ENCODE measurements around the gene GPC6. TPM values are rescaled to one million over a fixed set of nuclear protein-coding genes. Genes with fewer than 3 reads are reported as not detected.

The GPC6 gene
- total RNA-seq, 4 donors from 2014 or later = 2.7 to 5.7 (median 4.4) TPM

GRCh38 chr13:94168783-94169453, 942.3 kb downstream of the GPC6 start:
- H3K36me3 ChIP-seq = no peaks in the 10 kb centered on the region
- no peak overlapping the region for H3K4me3 ChIP-seq
- no peak for TF ChIP-seq EP300 (IDR thresholded peaks at IDR 0.05)
- TF ChIP-seq POLR2A (IDR thresholded peaks at IDR 0.05) = no peak
- no peak for TF ChIP-seq CTCF (IDR thresholded peaks at IDR 0.05)
- TF ChIP-seq POLR2AphosphoS5 (IDR thresholded peaks at IDR 0.05) = no peak
- H3K27ac ChIP-seq = no peak overlapping the region
- no peak for DNase-seq (ENCODE audit: low spot score in 2 of 2)
- no peaks in the 10 kb centered on the region for H3K27me3 ChIP-seq
- no peaks in the 10 kb centered on the region for H3K9me3 ChIP-seq
- whole genome bisulfite sequencing = 68% methylated on average over 9 of the region's 9 CpGs
- no peaks in the 10 kb centered on the region for H3K4me1 ChIP-seq

- no peaks in the 10 kb centered on the region for H3K9me3 ChIP-seq
- no peak overlapping the region for H3K27ac ChIP-seq
- no peaks in the 10 kb centered on the region for H3K27me3 ChIP-seq
- 48% methylated on average over 5 of the region's 5 CpGs for WGBS
- no peak for DNase-seq (ENCODE audit: low spot score in 2 of 2)
- no peaks in the 10 kb centered on the region for H3K4me1 ChIP-seq
- TF ChIP-seq CTCF (IDR thresholded peaks at IDR 0.05) (no peak), POLR2AphosphoS5 (IDR thresholded peaks at IDR 0.05) (no peak), EP300 (IDR thresholded peaks at IDR 0.05) (no peak), POLR2A (IDR thresholded peaks at IDR 0.05) (no peak)
- H3K4me3 ChIP-seq = no peak overlapping the region
- H3K36me3 ChIP-seq = no peaks in the 10 kb centered on the region
These were observed 943.0 kb downstream of the GPC6 start for GRCh38 chr13:94169454-94170144.

- no peak for DNase-seq (ENCODE audit: low spot score in 2 of 2)
- Histone ChIP-seq H3K27ac (no peak overlapping the region), H3K36me3 (no peaks in the 10 kb centered on the region), H3K27me3 (no peaks in the 10 kb centered on the region), H3K9me3 (no peaks in the 10 kb centered on the region), H3K4me3 (no peak overlapping the region), H3K4me1 (no peaks in the 10 kb centered on the region)
- WGBS = 51% methylated on average over 4 of the region's 4 CpGs
- TF ChIP-seq POLR2A (IDR thresholded peaks at IDR 0.05) = no peak
These were observed 943.6 kb downstream of the GPC6 start for GRCh38 chr13:94170145-94170571.

- Histone ChIP-seq H3K27me3 (no peaks in the 10 kb centered on the region), H3K4me3 (no peak overlapping the region), H3K9me3 (no peaks in the 10 kb centered on the region), H3K27ac (no peak overlapping the region), H3K4me1 (no peaks in the 10 kb centered on the region), H3K36me3 (no peaks in the 10 kb centered on the region)
- WGBS = 96% methylated on average over 2 of the region's 2 CpGs
- DNase-seq (ENCODE audit: low spot score in 2 of 2) = no peak
- TF ChIP-seq POLR2A (IDR thresholded peaks at IDR 0.05) (no peak), POLR2AphosphoS5 (IDR thresholded peaks at IDR 0.05) (no peak), EP300 (IDR thresholded peaks at IDR 0.05) (no peak), CTCF (IDR thresholded peaks at IDR 0.05) (no peak)
These were observed 945.8 kb downstream of the GPC6 start for GRCh38 chr13:94172416-94172815.

GRCh38 chr13:94173312-94173854, 946.8 kb downstream of the GPC6 start:
- H3K27ac ChIP-seq = no peak overlapping the region
- 92% methylated on average over 4 of the region's 4 CpGs for WGBS
- DNase-seq (ENCODE audit: low spot score in 2 of 2) = no peak
- H3K4me1 ChIP-seq = no peaks in the 10 kb centered on the region
- no peak overlapping the region for H3K4me3 ChIP-seq
- no peaks in the 10 kb centered on the region for H3K9me3 ChIP-seq
- TF ChIP-seq POLR2A (IDR thresholded peaks at IDR 0.05) = no peak
- TF ChIP-seq POLR2AphosphoS5 (IDR thresholded peaks at IDR 0.05) = no peak
- no peak for TF ChIP-seq EP300 (IDR thresholded peaks at IDR 0.05)
- TF ChIP-seq CTCF (IDR thresholded peaks at IDR 0.05) = no peak
- H3K27me3 ChIP-seq = no peaks in the 10 kb centered on the region
- H3K36me3 ChIP-seq = no peaks in the 10 kb centered on the region

Measured in suprapubic skin (tissue), 4 donors.